RWPE1 (cell line): ENCODE measurements around the gene CERS6.

Source experiments
- CTCF ChIA-PET: fragments of 350-600 bp; sonication (Branson Sonifier 250); formaldehyde crosslinking; extraction: SDS; loops from one replicate; lab custom pipeline; 2021; lab: Yijun Ruan, JAX
- POLR2A ChIA-PET: fragments of 400-600 bp; formaldehyde crosslinking; extraction: SDS; loops from one replicate; lab custom pipeline; 2020; ENCODE audit warnings: antibody characterized with exemption; ENCODE audit not compliant: low non-redundant PET; lab: Yijun Ruan, JAX
- DNase-seq: peaks from one replicate; pipeline ENCODE4 v3.0.0; 2012; ENCODE audit warnings: low spot score
- H3K27ac ChIP-seq: fragments of 450-650 bp; 2 replicates; pipeline ENCODE4 v1.5.1; 2017
- CTCF ChIP-seq: fragments of 450-650 bp; conservative IDR thresholded peaks from 2 replicates; pipeline ENCODE4 v1.5.1; 2017; ENCODE audit warnings: low read depth, mild to moderate bottlenecking

CERS6 gene

GRCh38 chr2:168703926-168704325 lies 247.9 kb downstream of the CERS6 start:
- no peak for DNase-seq
- TF ChIP-seq CTCF, result no peak
- POLR2A ChIA-PET, result no interaction called here
- CTCF ChIA-PET, result no interaction called here
- H3K27ac ChIP-seq, result no peak overlapping the region

GRCh38 chr2:168705534-168706470 lies 249.7 kb downstream of the CERS6 start:
- ChIA-PET POLR2A (no interaction called here), CTCF (interaction anchor here (0.5 to 0.9 kb wide), 3 partner anchors 8 to 210 kb away, joined by 3 to 4 read pairs (median 3); no protein-coding TSS in a partner anchor)
- H3K27ac ChIP-seq, result no peak overlapping the region
- DNase-seq, result no peak
- no peak for TF ChIP-seq CTCF

- CTCF ChIA-PET, result no interaction called here
- POLR2A ChIA-PET, result no interaction called here
- DNase-seq, result no peak
- no peak for TF ChIP-seq CTCF
- no peak overlapping the region for H3K27ac ChIP-seq
Observed at GRCh38 chr2:168706806-168707205, 250.7 kb downstream of the CERS6 start.

- TF ChIP-seq CTCF, result no peak
- H3K27ac ChIP-seq, result no peak overlapping the region
- ChIA-PET CTCF (interaction anchor here (0.7 kb wide), 1 partner anchor 28 kb away, joined by 3 read pairs; no protein-coding TSS in a partner anchor), POLR2A (no interaction called here)
- DNase-seq, result no peak
Observed at GRCh38 chr2:168708080-168708479, 252.0 kb downstream of the CERS6 start.

GRCh38 chr2:168710754-168711467 lies 254.8 kb downstream of the CERS6 start:
- TF ChIP-seq CTCF, result no peak
- CTCF ChIA-PET, result interaction anchor here (0.6 kb wide), 1 partner anchor 520 kb away, joined by 3 read pairs; no protein-coding TSS in a partner anchor
- no peak for DNase-seq
- POLR2A ChIA-PET, result no interaction called here
- no peak overlapping the region for H3K27ac ChIP-seq

- TF ChIP-seq CTCF, result no peak
- POLR2A ChIA-PET, result no interaction called here
- H3K27ac ChIP-seq, result no peak overlapping the region
- no peak for DNase-seq
- CTCF ChIA-PET, result no interaction called here
Observed at GRCh38 chr2:168712053-168712452, 256.0 kb downstream of the CERS6 start.
